Suprapubic skin (tissue), 4 donors: ENCODE results near the gene CNN2. TPM values are rescaled to one million over a fixed set of nuclear protein-coding genes. Genes with fewer than 3 reads are reported as not detected.
A peak's percentile ranks its signal among the peaks of the same experiment; 100 is the strongest.

Experiments used
- DNase-seq, 2 donors: peaks; one replicate each; pipeline ENCODE4 v3.0.0-alpha.2; 2019; ENCODE audit warnings: low spot score in 2 of 2
- H3K27ac ChIP-seq: fragments of 200-600 bp; sonication (generic); one replicate; pipeline ENCODE4 v1.5.1; 2019
- H3K27me3 ChIP-seq: fragments of 200-600 bp; sonication (generic); one replicate; pipeline ENCODE4 v1.5.1; 2019
- H3K36me3 ChIP-seq: fragments of 200-600 bp; sonication (generic); one replicate; pipeline ENCODE4 v1.5.1; 2019
- H3K4me1 ChIP-seq: fragments of 200-600 bp; sonication (generic); one replicate; pipeline ENCODE4 v1.5.1; 2019
- H3K4me3 ChIP-seq: fragments of 200-600 bp; sonication (generic); one replicate; pipeline ENCODE4 v1.5.1; 2019; ENCODE audit warnings: mild to moderate bottlenecking
- H3K9me3 ChIP-seq: fragments of 200-600 bp; sonication (generic); one replicate; pipeline ENCODE4 v1.5.1; 2019
- CTCF ChIP-seq, 2 donors: fragments of 200-600 bp in 1 of 2; fragments of 450-650 bp in 1 of 2; sonication (generic) in 1 of 2; IDR thresholded peaks; one replicate each; pipeline ENCODE4 v1.5.1; 2016 to 2019; ENCODE audit warnings: antibody characterized with exemption in 2 of 2, mild to moderate bottlenecking in 1 of 2, moderate library complexity in 1 of 2
- EP300 ChIP-seq: sonication (generic); formaldehyde crosslinking; IDR thresholded peaks from one replicate; pipeline ENCODE4 v1.6.1; 2017; ENCODE audit warnings: antibody characterized with exemption
- POLR2A ChIP-seq, 2 donors: fragments of 450-650 bp; IDR thresholded peaks; one replicate each; pipeline ENCODE4 v1.6.1; 2017; ENCODE audit warnings: antibody characterized with exemption in 2 of 2, mild to moderate bottlenecking in 2 of 2, moderate library complexity in 2 of 2
- POLR2AphosphoS5 ChIP-seq, 3 donors: sonication (generic); formaldehyde crosslinking; IDR thresholded peaks; one replicate each; pipeline ENCODE4 v1.6.1; 2017; ENCODE audit warnings: antibody characterized with exemption in 3 of 3
- WGBS: methylation state at CpG from one replicate; pipeline ENCODE4 v1.1.5; 2018; 5-methylcytosine and 5-hydroxymethylcytosine counted together
- total RNA-seq, 4 donors: library from RNA; depleted of rRNA; stranded (reverse); fragments of >200 nt; gene quantifications; one replicate each; pipeline ENCODE4 v1.1.0, GENCODE V29; 2016

CNN2 gene
- total RNA-seq, 4 donors from 2014 or later: 44.0 to 75.1 (median 68.4) TPM

- Histone ChIP-seq H3K9me3 (no peaks in the 10 kb centered on the region), H3K36me3 (peaks cover 10% of the 10 kb centered on the region), H3K27ac (peak overlapping the region; percentile 69), H3K4me3 (peak overlapping the region; percentile 54), H3K4me1 (peaks cover 53% of the 10 kb centered on the region), H3K27me3 (no peaks in the 10 kb centered on the region)
- peak in 1 of 2 donors; percentile 81 for DNase-seq
- no peak for TF ChIP-seq POLR2AphosphoS5 (IDR thresholded peaks at IDR 0.05)
- no peak for TF ChIP-seq POLR2A (IDR thresholded peaks at IDR 0.05)
- no peak for TF ChIP-seq EP300
- no peak for TF ChIP-seq CTCF (IDR thresholded peaks at IDR 0.05)
- WGBS: 60% methylated on average over 4 of the region's 23 CpGs
Observed at GRCh38 chr19:1042689-1043511, 16.5 kb downstream of the CNN2 start.

- H3K4me1 ChIP-seq: peaks cover 33% of the 10 kb centered on the region
- 80% methylated on average over 8 of the region's 10 CpGs for WGBS
- H3K4me3 ChIP-seq: no peak overlapping the region
- DNase-seq: no peak
- H3K27me3 ChIP-seq: no peaks in the 10 kb centered on the region
- peaks cover 10% of the 10 kb centered on the region for H3K36me3 ChIP-seq
- no peak overlapping the region for H3K27ac ChIP-seq
- H3K9me3 ChIP-seq: no peaks in the 10 kb centered on the region
- no peak for TF ChIP-seq CTCF (IDR thresholded peaks at IDR 0.05)
- TF ChIP-seq POLR2AphosphoS5 (IDR thresholded peaks at IDR 0.05): no peak
- no peak for TF ChIP-seq POLR2A (IDR thresholded peaks at IDR 0.05)
- no peak for TF ChIP-seq EP300
Observed at GRCh38 chr19:1045247-1045603, 18.8 kb downstream of the CNN2 start.

- WGBS: 98% methylated on average over 7 of the region's 33 CpGs
- DNase-seq: no peak
- no peak overlapping the region for H3K27ac ChIP-seq
- no peak for TF ChIP-seq POLR2AphosphoS5 (IDR thresholded peaks at IDR 0.05)
- no peak for TF ChIP-seq POLR2A (IDR thresholded peaks at IDR 0.05)
- TF ChIP-seq CTCF (IDR thresholded peaks at IDR 0.05): no peak
- no peak for TF ChIP-seq EP300
- H3K4me1 ChIP-seq: peaks cover 23% of the 10 kb centered on the region
- H3K36me3 ChIP-seq: peaks cover 10% of the 10 kb centered on the region
- H3K9me3 ChIP-seq: no peaks in the 10 kb centered on the region
- H3K4me3 ChIP-seq: no peak overlapping the region
- H3K27me3 ChIP-seq: no peaks in the 10 kb centered on the region
Observed at GRCh38 chr19:1046117-1046626, 19.8 kb downstream of the CNN2 start.

- Histone ChIP-seq H3K27me3 (no peaks in the 10 kb centered on the region), H3K27ac (no peak overlapping the region), H3K36me3 (peaks cover 10% of the 10 kb centered on the region), H3K4me1 (peaks cover 14% of the 10 kb centered on the region), H3K9me3 (no peaks in the 10 kb centered on the region), H3K4me3 (no peak overlapping the region)
- WGBS: 88% methylated on average over 50 of the region's 77 CpGs
- TF ChIP-seq EP300: no peak
- TF ChIP-seq POLR2A (IDR thresholded peaks at IDR 0.05): no peak
- TF ChIP-seq CTCF (IDR thresholded peaks at IDR 0.05): no peak
- no peak for TF ChIP-seq POLR2AphosphoS5 (IDR thresholded peaks at IDR 0.05)
- DNase-seq: no peak
Observed at GRCh38 chr19:1046836-1047695, 20.7 kb downstream of the CNN2 start.

- H3K36me3 ChIP-seq: peaks cover 10% of the 10 kb centered on the region
- H3K9me3 ChIP-seq: no peaks in the 10 kb centered on the region
- 84% methylated on average over 8 of the region's 20 CpGs for WGBS
- H3K4me1 ChIP-seq: peaks cover 8% of the 10 kb centered on the region
- TF ChIP-seq CTCF (IDR thresholded peaks at IDR 0.05): no peak
- no peak for TF ChIP-seq EP300
- no peak for TF ChIP-seq POLR2A (IDR thresholded peaks at IDR 0.05)
- TF ChIP-seq POLR2AphosphoS5 (IDR thresholded peaks at IDR 0.05): no peak
- H3K27me3 ChIP-seq: no peaks in the 10 kb centered on the region
- DNase-seq: no peak
- H3K27ac ChIP-seq: no peak overlapping the region
- no peak overlapping the region for H3K4me3 ChIP-seq
Observed at GRCh38 chr19:1047696-1048147, 21.3 kb downstream of the CNN2 start.
